CD4-positive, alpha-beta T cell (primary cell): ENCODE data around the gene HSD17B4. TPM values are rescaled to one million over a fixed set of nuclear protein-coding genes. Genes with fewer than 3 reads are reported as not detected.
"Not testable (repeated sequence)": the region's sequence is repeated elsewhere in the genome, so short reads cannot be mapped to it uniquely, and the experiment has no call there.

Source experiments
- ATAC-seq: fragments of 200-7000 bp; cut with Tn5 transposase; one replicate; pipeline ENCODE4 v1.10.0; 2022; ENCODE audit warnings: mild to moderate bottlenecking; ENCODE audit not compliant: poor library complexity
- CTCF ChIA-PET: fragments of 350-600 bp; sonication (Branson Sonifier 250); formaldehyde crosslinking; loops from one replicate; lab custom pipeline; 2021; ENCODE audit warnings: antibody characterized with exemption, inconsistent platforms; lab: Charles Lee
- POLR2A ChIA-PET: fragments of 350-600 bp; sonication (Branson Sonifier 250); formaldehyde crosslinking; loops from one replicate; lab custom pipeline; 2021; ENCODE audit warnings: antibody characterized with exemption, inconsistent platforms; lab: Charles Lee
- DNase-seq, 14 experiments: peaks; one replicate each; pipeline ENCODE4 v3.0.0-alpha.2; 2013 to 2020; ENCODE audit warnings: mixed read lengths in 2 of 14
- H3K27ac ChIP-seq, 2 donors: one replicate each; pipeline versions ENCODE4 v1.5.1 to v1.7.0; 2013; ENCODE audit warnings: low read length in 2 of 2, low read depth in 1 of 2, mild to moderate bottlenecking in 1 of 2
- H3K27me3 ChIP-seq, 2 experiments: 1 replicate in 1 of 2; 2 replicates in 1 of 2; pipeline versions ENCODE4 v1.6.1 to v1.7.0; 2013; ENCODE audit warnings: low read length in 2 of 2, control low read depth in 1 of 2, mild to moderate bottlenecking in 1 of 2, moderate library complexity in 1 of 2; ENCODE audit not compliant: insufficient read depth in 2 of 2, control insufficient read depth in 1 of 2
- H3K36me3 ChIP-seq: one replicate; pipeline ENCODE4 v1.6.1; 2013; ENCODE audit warnings: low read length, control low read depth; ENCODE audit not compliant: insufficient read depth
- H3K4me1 ChIP-seq: one replicate; pipeline ENCODE4 v1.6.1; 2013; ENCODE audit warnings: low read length, control low read depth; ENCODE audit not compliant: insufficient read depth
- H3K4me3 ChIP-seq: one replicate; pipeline ENCODE4 v1.5.1; 2013; ENCODE audit warnings: mild to moderate bottlenecking, low read length, moderate library complexity
- H3K9me3 ChIP-seq, 2 experiments: 1 replicate in 1 of 2; 2 replicates in 1 of 2; pipeline versions ENCODE4 v1.6.1 to v1.7.0; 2013; ENCODE audit warnings: low read length in 2 of 2, mild to moderate bottlenecking in 2 of 2, control low read depth in 1 of 2, moderate library complexity in 1 of 2; ENCODE audit not compliant: control insufficient read depth in 1 of 2, insufficient read depth in 1 of 2
- H3K27ac Mint-ChIP-seq: one replicate; pipeline ENCODE4 v1.8.0; 2020; ENCODE audit warnings: mixed read lengths
- H3K27me3 Mint-ChIP-seq: one replicate; pipeline ENCODE4 v1.8.0; 2021; ENCODE audit warnings: mixed read lengths
- H3K36me3 Mint-ChIP-seq: one replicate; pipeline ENCODE4 v1.8.0; 2021; ENCODE audit warnings: low read depth, mixed read lengths
- H3K4me1 Mint-ChIP-seq: one replicate; pipeline ENCODE4 v1.8.0; 2021; ENCODE audit warnings: low read depth, mixed read lengths
- H3K4me3 Mint-ChIP-seq: one replicate; pipeline ENCODE4 v1.8.0; 2020; ENCODE audit warnings: mild to moderate bottlenecking, mixed read lengths
- H3K9me3 Mint-ChIP-seq: one replicate; pipeline ENCODE4 v1.8.0; 2020; ENCODE audit warnings: mixed read lengths
- CTCF ChIP-seq: fragments of 200-600 bp; IDR thresholded peaks from one replicate; pipeline ENCODE4 v1.8.0; 2022; ENCODE audit warnings: antibody characterized with exemption, mild to moderate bottlenecking
- intact Hi-C, 2 experiments: fragments of 100-400 bp; cut with DNase I in 1 of 2; cut with micrococcal nuclease in 1 of 2; formaldehyde crosslinking; loops; one replicate each; pipeline versions ENCODE4 v1.15.1 to v1.9.0; 2023 to 2025; cut with DNase I, micrococcal nuclease
- total RNA-seq, 174 experiments: library from RNA in 2 of 174; stranded (reverse) in 2 of 174; gene quantifications; one replicate each; pipeline ENCODE4 v1.2.3 and lab custom pipeline; 2021 to 2026

HSD17B4 gene
- total RNA-seq, 2 experiments from 2014 or later: 11.9 to 13.1 TPM

- Mint-ChIP-seq H3K27ac (no peak overlapping the region), H3K4me1 (no peaks in the 10 kb centered on the region), H3K27me3 (no peaks in the 10 kb centered on the region), H3K36me3 (peaks cover 91% of the 10 kb centered on the region), H3K9me3 (no peaks in the 10 kb centered on the region), H3K4me3 (no peak overlapping the region)
- Histone ChIP-seq H3K27ac (no peak overlapping the region), H3K4me3 (no peak overlapping the region), H3K27me3 (no peaks in the 10 kb centered on the region), H3K4me1 (no peaks in the 10 kb centered on the region), H3K36me3 (peaks cover 15% of the 10 kb centered on the region), H3K9me3 (no peaks in the 10 kb centered on the region)
- POLR2A ChIA-PET: no interaction called here
- DNase-seq (no peak), ATAC-seq (no peak)
- CTCF ChIA-PET: no interaction called here
- TF ChIP-seq CTCF: no peak
- intact Hi-C loops: no loop called here
Observed at GRCh38 chr5:119515192-119515591, 62.9 kb downstream of the HSD17B4 start.

- intact Hi-C loops, H3K27ac ChIP-seq, ATAC-seq, H3K4me1 Mint-ChIP-seq, H3K27me3 Mint-ChIP-seq, H3K27me3 ChIP-seq, H3K27ac Mint-ChIP-seq, DNase-seq, H3K4me1 ChIP-seq, H3K36me3 ChIP-seq, CTCF ChIA-PET, POLR2A ChIA-PET, H3K4me3 ChIP-seq, H3K9me3 Mint-ChIP-seq, H3K4me3 Mint-ChIP-seq, H3K9me3 ChIP-seq: not testable (repeated sequence)
- H3K36me3 Mint-ChIP-seq: peaks cover 91% of the 10 kb centered on the region
Observed at GRCh38 chr5:119517115-119517514, 64.8 kb downstream of the HSD17B4 start.

GRCh38 chr5:119521232-119521631 is 68.9 kb downstream of the HSD17B4 start:
- Mint-ChIP-seq H3K4me3 (no peak overlapping the region), H3K4me1 (no peaks in the 10 kb centered on the region), H3K36me3 (peaks cover 71% of the 10 kb centered on the region), H3K9me3 (no peaks in the 10 kb centered on the region), H3K27me3 (no peaks in the 10 kb centered on the region), H3K27ac (no peak overlapping the region)
- H3K27ac ChIP-seq: no peak overlapping the region
- no peaks in the 10 kb centered on the region for H3K27me3 ChIP-seq
- ChIA-PET POLR2A (no interaction called here), CTCF (no interaction called here)
- no peaks in the 10 kb centered on the region for H3K4me1 ChIP-seq
- no peak for TF ChIP-seq CTCF
- H3K9me3 ChIP-seq: no peaks in the 10 kb centered on the region
- no peak overlapping the region for H3K4me3 ChIP-seq
- intact Hi-C loops: no loop called here
- H3K36me3 ChIP-seq: peaks cover 14% of the 10 kb centered on the region
- no peak for ATAC-seq
- no peak for DNase-seq

- Histone ChIP-seq H3K4me3 (no peak overlapping the region), H3K36me3 (peaks cover 18% of the 10 kb centered on the region), H3K4me1 (no peaks in the 10 kb centered on the region), H3K9me3 (no peaks in the 10 kb centered on the region), H3K27ac (no peak overlapping the region), H3K27me3 (no peaks in the 10 kb centered on the region)
- TF ChIP-seq CTCF: no peak
- ATAC-seq (no peak), DNase-seq (no peak)
- ChIA-PET POLR2A (no interaction called here), CTCF (no interaction called here)
- intact Hi-C loops: no loop called here
- Mint-ChIP-seq H3K36me3 (peaks cover 73% of the 10 kb centered on the region), H3K27me3 (no peaks in the 10 kb centered on the region), H3K4me3 (no peak overlapping the region), H3K27ac (no peak overlapping the region), H3K4me1 (no peaks in the 10 kb centered on the region), H3K9me3 (no peaks in the 10 kb centered on the region)
Observed at GRCh38 chr5:119522841-119523240, 70.5 kb downstream of the HSD17B4 start.
